AG09309 (cell line): ENCODE data around the gene CCDC63.

Experiments used
- DNase-seq: peaks from one replicate; pipeline ENCODE4 v3.0.0-alpha.2; 2010; ENCODE audit warnings: low read depth
- H3K4me3 ChIP-seq: 2 replicates; pipeline ENCODE4 v1.5.1; 2011; ENCODE audit warnings: mild to moderate bottlenecking, low read depth, low read length, moderate library complexity; ENCODE audit not compliant: control insufficient read depth
- TF ChIP-seq, protein P1 (sequence below): IDR thresholded peaks from 2 replicates; pipeline ENCODE4 v1.5.1; 2011; ENCODE audit warnings: mild to moderate bottlenecking, low read depth, low read length, inconsistent platforms; ENCODE audit not compliant: insufficient read depth, control insufficient read depth; ENCODE audit errors: missing control alignments

Gene CCDC63

DNA sequence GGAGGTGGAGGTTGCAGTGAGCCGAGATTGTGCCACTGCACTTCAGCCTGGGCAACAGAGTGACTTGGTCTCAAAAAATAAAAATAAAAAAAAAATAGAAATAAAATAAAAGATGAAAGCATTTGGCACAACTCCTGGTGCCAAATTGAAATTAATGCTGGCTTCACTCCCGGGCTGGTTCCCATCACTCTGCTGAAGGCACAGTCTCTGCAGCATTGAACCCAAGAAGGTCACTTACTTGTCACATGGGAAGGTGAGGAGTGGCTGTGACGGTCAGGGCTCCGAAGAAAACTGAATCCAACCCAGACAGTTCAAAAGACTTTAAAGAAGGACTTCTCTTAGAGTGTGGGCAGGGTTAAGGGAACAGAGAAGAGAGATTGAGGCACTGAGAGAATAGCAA lies 10.5 kb upstream of the CCDC63 start:
- DNase-seq, result no peak
- no peak overlapping the region for H3K4me3 ChIP-seq
- TF ChIP-seq, protein P1, sequence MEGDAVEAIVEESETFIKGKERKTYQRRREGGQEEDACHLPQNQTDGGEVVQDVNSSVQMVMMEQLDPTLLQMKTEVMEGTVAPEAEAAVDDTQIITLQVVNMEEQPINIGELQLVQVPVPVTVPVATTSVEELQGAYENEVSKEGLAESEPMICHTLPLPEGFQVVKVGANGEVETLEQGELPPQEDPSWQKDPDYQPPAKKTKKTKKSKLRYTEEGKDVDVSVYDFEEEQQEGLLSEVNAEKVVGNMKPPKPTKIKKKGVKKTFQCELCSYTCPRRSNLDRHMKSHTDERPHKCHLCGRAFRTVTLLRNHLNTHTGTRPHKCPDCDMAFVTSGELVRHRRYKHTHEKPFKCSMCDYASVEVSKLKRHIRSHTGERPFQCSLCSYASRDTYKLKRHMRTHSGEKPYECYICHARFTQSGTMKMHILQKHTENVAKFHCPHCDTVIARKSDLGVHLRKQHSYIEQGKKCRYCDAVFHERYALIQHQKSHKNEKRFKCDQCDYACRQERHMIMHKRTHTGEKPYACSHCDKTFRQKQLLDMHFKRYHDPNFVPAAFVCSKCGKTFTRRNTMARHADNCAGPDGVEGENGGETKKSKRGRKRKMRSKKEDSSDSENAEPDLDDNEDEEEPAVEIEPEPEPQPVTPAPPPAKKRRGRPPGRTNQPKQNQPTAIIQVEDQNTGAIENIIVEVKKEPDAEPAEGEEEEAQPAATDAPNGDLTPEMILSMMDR, result no peak

DNA sequence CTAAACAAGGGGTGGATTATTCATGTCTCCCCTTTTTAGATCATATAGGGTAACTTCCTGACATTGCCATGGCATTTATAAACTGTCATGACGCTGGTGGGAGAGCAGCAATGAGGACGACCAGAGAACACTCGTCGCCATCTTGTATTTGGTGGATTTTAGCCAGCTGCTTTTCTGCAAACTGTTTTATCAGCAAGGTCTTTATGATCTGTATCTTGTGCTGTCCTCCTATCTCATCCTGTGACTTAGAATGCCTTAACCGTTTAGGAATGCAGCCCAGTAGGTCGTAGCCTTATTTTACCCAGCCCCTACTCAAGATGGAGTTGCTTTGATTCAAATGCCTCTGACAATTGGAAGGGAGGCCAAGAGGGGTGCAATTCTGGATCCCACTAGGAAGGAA lies 5.8 kb upstream of the CCDC63 start:
- DNase-seq, result no peak
- H3K4me3 ChIP-seq, result no peak overlapping the region
- TF ChIP-seq, protein P1, result no peak

DNA sequence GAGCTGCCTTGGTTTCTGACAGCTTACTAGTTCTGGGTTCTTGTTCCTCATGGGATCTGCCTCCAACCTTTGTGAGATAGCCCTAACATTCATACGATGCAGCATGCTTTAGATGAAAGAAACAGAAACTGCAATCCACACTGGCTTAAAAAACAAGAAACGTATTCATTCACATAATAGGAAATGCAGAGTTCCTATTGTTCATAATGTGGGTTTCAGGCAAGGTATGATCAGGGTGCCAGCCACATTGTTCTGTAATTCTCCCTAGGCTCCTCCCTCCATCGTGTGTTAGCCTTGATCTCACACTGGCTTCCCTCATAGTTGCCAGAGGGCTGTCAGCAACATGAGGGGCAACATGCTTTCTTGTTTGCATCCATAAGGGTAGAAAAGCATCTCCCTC lies 2.7 kb upstream of the CCDC63 start:
- H3K4me3 ChIP-seq, result no peak overlapping the region
- no peak for DNase-seq
- TF ChIP-seq, protein P1, result no peak

DNA sequence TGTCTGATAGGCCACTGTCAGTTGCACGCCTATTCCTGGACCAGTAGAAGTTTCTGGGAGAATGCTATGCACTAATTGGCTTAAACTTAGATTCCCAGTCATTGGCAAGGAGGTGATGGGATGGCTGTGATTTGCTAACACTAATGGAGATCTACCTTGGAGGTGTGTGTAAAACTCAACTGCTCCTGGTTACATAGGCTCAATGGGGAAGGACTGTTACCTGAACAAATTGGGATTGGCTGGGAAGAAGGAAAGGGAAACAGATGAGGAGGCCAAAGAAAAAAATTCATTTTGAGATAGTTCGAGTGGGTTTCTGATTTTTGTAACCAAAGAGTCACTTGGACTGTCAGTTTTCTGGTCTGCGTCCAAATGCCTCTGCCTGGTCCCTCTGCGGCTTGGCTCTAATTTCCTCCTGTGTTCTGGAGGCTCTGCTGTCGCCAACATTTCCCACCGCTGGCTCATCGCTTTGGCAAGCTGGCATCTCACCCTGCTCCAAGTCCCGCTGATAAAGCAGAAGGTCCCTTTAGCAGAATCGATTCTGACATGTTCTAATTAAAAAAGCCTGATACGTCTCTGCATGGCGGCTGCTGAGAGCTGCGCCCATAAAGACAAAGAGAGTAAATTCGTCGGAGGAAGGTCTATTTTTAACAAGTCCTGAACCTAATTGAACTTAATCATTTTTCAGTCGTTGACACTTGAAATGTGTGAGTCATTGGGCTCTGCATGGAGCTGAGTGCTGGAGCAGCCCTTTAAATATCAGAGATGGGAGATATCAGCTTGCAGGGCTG lies 2.0 kb upstream of the CCDC63 start:
- no peak for DNase-seq
- no peak overlapping the region for H3K4me3 ChIP-seq
- TF ChIP-seq, protein P1, result no peak

DNA sequence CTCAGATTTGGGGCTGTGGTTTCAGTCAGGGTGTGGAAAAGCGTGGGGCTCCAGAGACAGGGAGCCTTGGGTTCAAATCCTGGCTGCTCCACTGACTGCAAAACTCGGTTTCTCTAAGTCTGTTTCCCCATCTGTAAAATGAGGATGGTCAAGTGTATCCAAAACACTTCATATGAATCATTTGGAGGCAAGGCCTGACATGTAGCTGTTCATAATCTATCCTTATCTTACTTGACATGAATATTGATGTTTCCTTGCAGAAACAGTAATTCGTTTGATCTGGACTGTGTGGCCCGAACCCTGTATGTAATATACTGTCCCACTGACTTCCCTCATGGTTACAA lies 1.5 kb upstream of the CCDC63 start:
- TF ChIP-seq, protein P1, result no peak
- no peak for DNase-seq
- H3K4me3 ChIP-seq, result no peak overlapping the region

DNA sequence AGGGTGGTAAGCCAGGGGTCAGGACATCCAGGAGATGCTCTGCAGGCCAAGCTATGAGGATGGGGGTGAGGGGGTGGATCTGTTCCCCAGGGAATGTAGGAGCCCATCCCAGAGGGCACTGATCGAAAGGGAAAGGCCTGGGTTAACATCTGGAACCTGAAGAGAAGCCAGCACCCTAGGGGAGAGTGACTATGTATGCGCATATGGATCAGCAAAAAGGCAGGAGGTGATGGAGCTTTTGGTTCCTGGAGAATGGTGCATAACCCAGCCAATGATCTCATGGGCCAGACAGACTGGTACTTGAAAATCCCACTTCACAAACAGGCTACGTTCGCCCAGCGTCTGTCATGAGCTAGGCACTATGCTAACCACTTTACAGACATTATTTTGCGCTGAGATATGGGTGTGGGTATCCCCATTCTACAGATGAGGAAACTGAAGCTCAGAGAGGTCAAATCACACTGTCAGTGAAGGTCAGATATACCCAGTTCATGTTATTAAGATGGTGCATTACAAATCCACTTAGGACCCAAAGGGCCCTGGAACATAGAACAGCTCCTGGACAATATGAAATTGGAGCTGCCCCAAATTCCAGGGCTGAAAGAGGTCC lies 1.6 kb downstream of the CCDC63 start:
- DNase-seq, result no peak
- H3K4me3 ChIP-seq, result no peak overlapping the region
- TF ChIP-seq, protein P1, result no peak
